Osteoblast (primary cell): ENCODE results near the gene SVEP1. TPM values are rescaled to one million over a fixed set of nuclear protein-coding genes. Genes with fewer than 3 reads are reported as not detected.

ENCODE experiments used
- DNase-seq: peaks from one replicate; pipeline ENCODE4 v3.0.0; 2011; ENCODE audit warnings: low spot score, mixed read lengths; ENCODE audit not compliant: insufficient read length; ENCODE audit errors: missing footprints
- H2AFZ ChIP-seq: 2 replicates; pipeline ENCODE4 v1.6.0; 2011; ENCODE audit warnings: mild to moderate bottlenecking, low read length
- H3K27ac ChIP-seq: 2 replicates; pipeline ENCODE4 v1.5.1; 2011; ENCODE audit warnings: mild to moderate bottlenecking, low read depth, low read length, moderate library complexity
- H3K27me3 ChIP-seq: 2 replicates; pipeline ENCODE4 v1.6.0; 2012; ENCODE audit warnings: mild to moderate bottlenecking, control low read depth, inconsistent platforms, low read length, moderate library complexity; ENCODE audit not compliant: insufficient read depth
- H3K36me3 ChIP-seq: 2 replicates; pipeline ENCODE4 v1.5.1; 2011; ENCODE audit warnings: mild to moderate bottlenecking, low read length, control low read depth, moderate library complexity; ENCODE audit not compliant: insufficient read depth
- H3K4me1 ChIP-seq: 2 replicates; pipeline ENCODE4 v1.5.1; 2011; ENCODE audit warnings: mild to moderate bottlenecking, low read length, control low read depth, moderate library complexity; ENCODE audit not compliant: insufficient read depth
- H3K4me2 ChIP-seq: 2 replicates; pipeline ENCODE4 v1.6.0; 2011; ENCODE audit warnings: mild to moderate bottlenecking, low read length; ENCODE audit not compliant: insufficient read depth
- H3K4me3 ChIP-seq: fragments of 200-600 bp; sonication (generic); 3 replicates; pipeline ENCODE4 v1.5.1; 2012; ENCODE audit warnings: mild to moderate bottlenecking, low read length, inconsistent platforms; ENCODE audit not compliant: insufficient read depth
- H3K79me2 ChIP-seq: 2 replicates; pipeline ENCODE4 v1.6.0; 2012; ENCODE audit warnings: mild to moderate bottlenecking, low read length, control low read depth, inconsistent platforms; ENCODE audit not compliant: insufficient read depth
- H3K9me3 ChIP-seq: 2 replicates; pipeline ENCODE4 v1.5.1; 2011; ENCODE audit warnings: low read depth, low read length, control low read depth
- H4K20me1 ChIP-seq: 2 replicates; pipeline ENCODE4 v1.6.0; 2012; ENCODE audit warnings: mild to moderate bottlenecking, low read length, control low read depth; ENCODE audit not compliant: insufficient read depth
- CTCF ChIP-seq: IDR thresholded peaks from 2 replicates; pipeline ENCODE4 v1.5.1; 2011; ENCODE audit warnings: mild to moderate bottlenecking, low read depth, low read length, moderate library complexity; ENCODE audit errors: extremely low read depth
- total RNA-seq: library from RNA; depleted of rRNA; stranded (reverse); fragments of >200 nt; gene quantifications from 2 replicates; pipeline ENCODE4 v1.2.3, GENCODE V29; 2012

SVEP1 gene
- total RNA-seq, 1 donor = 37.6 TPM

GRCh38 chr9:110357505-110357904 is 222.0 kb downstream of the SVEP1 start:
- Histone ChIP-seq H3K27ac (no peak overlapping the region), H3K4me3 (no peak overlapping the region), H3K9me3 (no peaks in the 10 kb centered on the region), H2AFZ (no peak overlapping the region), H3K36me3 (no peaks in the 10 kb centered on the region), H3K4me2 (no peak overlapping the region), H4K20me1 (no peaks in the 10 kb centered on the region), H3K4me1 (no peaks in the 10 kb centered on the region), H3K79me2 (no peaks in the 10 kb centered on the region), H3K27me3 (no peaks in the 10 kb centered on the region)
- no peak for DNase-seq
- no peak for TF ChIP-seq CTCF

- Histone ChIP-seq H3K79me2 (no peaks in the 10 kb centered on the region), H3K4me2 (no peak overlapping the region), H3K4me1 (no peaks in the 10 kb centered on the region), H3K9me3 (no peaks in the 10 kb centered on the region), H3K36me3 (no peaks in the 10 kb centered on the region), H3K4me3 (no peak overlapping the region), H3K27ac (no peak overlapping the region), H2AFZ (no peak overlapping the region), H3K27me3 (no peaks in the 10 kb centered on the region), H4K20me1 (no peaks in the 10 kb centered on the region)
- TF ChIP-seq CTCF = no peak
- no peak for DNase-seq
These were observed 222.7 kb downstream of the SVEP1 start for GRCh38 chr9:110356639-110357395.

GRCh38 chr9:110355911-110356310 is 223.6 kb downstream of the SVEP1 start:
- H3K9me3 ChIP-seq = no peaks in the 10 kb centered on the region
- no peak overlapping the region for H2AFZ ChIP-seq
- no peak overlapping the region for H3K4me3 ChIP-seq
- H3K4me1 ChIP-seq = peaks cover 3% of the 10 kb centered on the region
- H3K79me2 ChIP-seq = no peaks in the 10 kb centered on the region
- TF ChIP-seq CTCF = no peak
- H3K4me2 ChIP-seq = no peak overlapping the region
- no peak overlapping the region for H3K27ac ChIP-seq
- no peaks in the 10 kb centered on the region for H3K36me3 ChIP-seq
- DNase-seq = no peak
- no peaks in the 10 kb centered on the region for H4K20me1 ChIP-seq
- H3K27me3 ChIP-seq = no peaks in the 10 kb centered on the region

- no peak for TF ChIP-seq CTCF
- H3K4me2 ChIP-seq = peak overlapping the region; percentile 29
- H3K27me3 ChIP-seq = no peaks in the 10 kb centered on the region
- DNase-seq = peak; percentile 89
- H3K4me3 ChIP-seq = no peak overlapping the region
- H3K4me1 ChIP-seq = peaks cover 11% of the 10 kb centered on the region
- H2AFZ ChIP-seq = no peak overlapping the region
- no peaks in the 10 kb centered on the region for H4K20me1 ChIP-seq
- no peaks in the 10 kb centered on the region for H3K79me2 ChIP-seq
- H3K27ac ChIP-seq = peak overlapping the region; percentile 57
- no peaks in the 10 kb centered on the region for H3K36me3 ChIP-seq
- no peaks in the 10 kb centered on the region for H3K9me3 ChIP-seq
These were observed 228.5 kb downstream of the SVEP1 start for GRCh38 chr9:110351009-110351467.
